GM18519 (cell line): Measurements from ENCODE around the gene TRIM31.

Experiments
- ATAC-seq: cut with Tn5 transposase; IDR thresholded peaks from one replicate; pipeline ENCODE4 v1.9.1; 2021; ENCODE audit warnings: mild to moderate bottlenecking, moderate library complexity; ENCODE audit not compliant: unreplicated experiment, low FRiP score

The TRIM31 gene

DNA sequence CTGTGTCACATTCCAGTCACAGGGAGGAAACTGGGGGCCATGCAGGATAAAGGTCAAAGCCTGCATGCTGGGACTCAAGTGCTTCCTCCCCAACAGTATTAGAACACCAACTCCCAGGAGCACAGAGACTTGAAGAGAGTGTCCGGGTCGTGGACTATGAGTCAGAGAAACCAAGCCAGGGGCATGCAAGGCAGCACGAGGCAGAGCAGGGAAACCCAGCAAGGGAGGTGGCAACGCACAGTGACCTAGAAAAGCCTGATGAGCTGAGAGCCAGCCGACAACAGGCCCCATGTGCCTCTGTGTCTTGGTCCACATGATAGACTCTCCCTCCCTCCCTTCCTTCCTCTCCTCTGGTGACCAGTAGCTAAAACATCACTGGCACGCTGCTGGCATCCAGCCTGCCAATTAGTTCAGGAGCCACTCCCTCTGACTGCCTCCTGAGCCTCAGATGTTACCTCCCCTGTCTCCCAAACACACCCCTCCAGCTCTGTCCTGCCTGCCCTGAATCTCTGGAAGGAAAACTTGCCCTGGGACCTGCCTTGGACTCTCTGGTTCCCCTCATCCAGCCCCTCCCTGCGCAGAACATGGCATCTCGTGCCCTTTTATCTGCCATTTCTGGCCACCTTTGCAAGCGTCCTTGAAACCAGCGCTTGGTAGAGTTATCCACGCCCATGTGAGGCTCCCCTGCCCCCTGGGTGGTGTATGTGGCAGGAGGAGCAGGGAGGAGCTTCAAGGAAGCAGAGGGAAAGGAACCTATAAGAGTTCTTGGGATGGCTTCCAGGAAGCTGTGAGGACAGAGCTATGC lies 21.1 kb downstream of the TRIM31 start:
- ATAC-seq: no peak

DNA sequence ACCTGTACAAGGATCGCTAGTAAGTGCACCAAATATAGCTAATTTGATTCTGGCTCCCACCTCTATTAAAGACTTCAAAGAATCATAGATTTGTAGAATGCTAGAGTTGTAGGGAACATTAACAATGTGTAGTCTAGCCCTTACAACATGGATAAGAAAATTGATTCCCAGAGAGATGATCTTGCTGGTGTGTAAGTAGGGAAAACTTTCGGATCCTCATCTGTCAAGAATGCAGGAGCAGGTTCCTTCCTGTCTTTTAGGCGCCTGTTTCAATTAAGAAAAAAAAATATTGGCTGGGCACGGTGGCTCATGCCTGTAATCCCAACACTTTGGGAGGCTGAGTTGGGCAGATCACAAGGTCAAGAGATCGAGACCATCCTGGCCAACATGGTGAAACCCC lies 25.0 kb downstream of the TRIM31 start:
- no peak for ATAC-seq

DNA sequence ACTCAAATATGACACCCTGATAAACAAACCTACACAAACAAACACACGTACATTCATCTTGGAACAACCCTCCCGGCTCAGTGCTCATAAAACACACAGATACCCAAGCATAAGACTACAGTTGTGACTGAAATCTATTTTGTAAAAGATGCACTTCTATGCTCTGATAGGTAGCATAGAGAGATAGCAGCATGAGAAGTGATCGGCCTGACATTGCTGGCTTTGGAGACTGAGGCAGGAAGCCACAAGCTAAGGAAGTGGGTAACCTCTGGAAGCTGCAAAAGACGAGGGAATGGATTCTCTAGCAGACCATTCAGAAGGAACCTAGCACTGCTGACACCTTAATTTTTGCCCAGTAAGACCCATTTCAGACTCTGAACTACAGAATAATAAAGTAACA lies 35.7 kb downstream of the TRIM31 start:
- ATAC-seq: no peak

DNA sequence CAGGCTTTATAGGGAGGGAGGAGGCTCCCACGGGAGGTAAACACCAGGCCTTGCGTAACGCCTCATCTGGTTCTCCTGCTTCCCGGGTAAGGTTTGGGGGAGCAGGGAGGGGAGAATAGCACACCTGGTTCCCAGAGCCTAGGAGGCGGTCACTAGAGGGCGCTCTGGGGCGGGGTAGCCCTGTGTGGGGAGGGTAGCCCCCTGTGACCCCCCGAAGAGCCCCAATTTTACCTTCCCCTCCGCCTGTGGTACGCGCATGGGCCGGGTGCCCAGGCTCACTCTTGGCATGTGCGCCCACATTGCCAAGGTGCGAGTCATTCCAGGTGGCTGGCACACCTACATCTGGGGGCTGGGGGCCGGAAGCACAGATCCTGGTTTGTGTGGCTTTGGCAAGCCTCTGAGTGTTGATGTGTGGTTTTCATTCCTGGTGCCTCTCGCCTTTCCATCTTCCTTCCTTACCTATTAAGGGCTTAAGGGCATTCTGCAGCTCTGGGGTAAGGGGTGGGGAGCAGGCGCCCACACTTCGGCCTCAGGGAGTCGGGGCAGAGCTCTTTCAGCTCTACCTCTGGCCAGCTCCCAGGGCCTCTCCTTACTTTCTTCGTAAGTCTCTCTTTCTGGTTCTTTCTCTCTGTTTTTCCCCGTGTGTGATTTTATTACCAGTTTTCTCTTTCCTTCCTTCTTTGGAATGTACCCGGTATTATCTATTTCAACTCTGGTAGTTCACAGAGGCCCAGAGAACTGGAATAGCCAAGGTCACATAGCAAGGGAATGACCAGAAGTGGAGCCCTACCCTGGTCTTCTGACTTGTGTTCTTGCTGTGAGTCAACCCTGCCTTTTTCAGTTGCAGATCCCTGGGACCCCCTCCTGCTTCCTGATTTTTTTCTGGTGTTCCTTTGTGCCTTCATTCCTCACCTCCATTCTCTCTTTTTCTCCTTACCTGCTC lies 36.8 kb downstream of the TRIM31 start:
- no peak for ATAC-seq

DNA sequence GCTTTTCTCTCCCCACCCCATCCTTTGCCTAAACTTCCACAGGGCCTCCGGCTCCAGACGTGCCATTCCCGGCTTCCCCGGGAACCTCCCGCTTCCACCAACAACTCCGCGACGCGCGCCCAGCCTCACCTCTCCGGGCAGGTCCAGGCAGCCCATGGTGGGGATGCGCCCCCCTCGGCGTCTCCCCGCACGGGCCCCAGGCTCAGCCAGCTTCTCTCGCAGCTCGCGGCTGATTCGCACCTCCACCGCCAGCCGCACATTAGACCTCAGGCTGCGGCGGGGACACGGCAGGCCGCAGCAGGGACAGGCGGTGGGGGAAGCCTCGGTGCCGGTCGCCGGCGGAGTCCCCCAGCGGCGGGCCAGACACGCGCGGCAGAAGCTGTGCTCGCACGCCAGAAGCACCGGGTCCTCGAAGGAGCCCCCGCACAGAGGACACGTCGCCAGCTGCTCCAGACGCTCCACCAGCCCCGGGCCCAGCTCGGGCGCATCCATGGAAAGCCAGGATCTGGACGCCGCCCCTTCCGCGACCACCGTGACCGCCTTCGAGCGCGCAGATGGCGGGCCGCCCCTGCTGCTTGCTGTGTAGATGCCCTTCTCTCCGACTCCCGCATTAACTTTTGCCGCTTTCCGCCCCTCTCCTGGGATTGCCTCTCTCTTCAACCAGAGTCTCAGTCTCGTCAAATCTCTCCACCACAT lies 37.6 kb downstream of the TRIM31 start, which contains the start of gene RNF39:
TSS of gene RNF39 (minus strand) at position 676 of the 696 bp plus-strand sequence. CDS start at position 492, 184 bp downstream.
- ATAC-seq: no peak

DNA sequence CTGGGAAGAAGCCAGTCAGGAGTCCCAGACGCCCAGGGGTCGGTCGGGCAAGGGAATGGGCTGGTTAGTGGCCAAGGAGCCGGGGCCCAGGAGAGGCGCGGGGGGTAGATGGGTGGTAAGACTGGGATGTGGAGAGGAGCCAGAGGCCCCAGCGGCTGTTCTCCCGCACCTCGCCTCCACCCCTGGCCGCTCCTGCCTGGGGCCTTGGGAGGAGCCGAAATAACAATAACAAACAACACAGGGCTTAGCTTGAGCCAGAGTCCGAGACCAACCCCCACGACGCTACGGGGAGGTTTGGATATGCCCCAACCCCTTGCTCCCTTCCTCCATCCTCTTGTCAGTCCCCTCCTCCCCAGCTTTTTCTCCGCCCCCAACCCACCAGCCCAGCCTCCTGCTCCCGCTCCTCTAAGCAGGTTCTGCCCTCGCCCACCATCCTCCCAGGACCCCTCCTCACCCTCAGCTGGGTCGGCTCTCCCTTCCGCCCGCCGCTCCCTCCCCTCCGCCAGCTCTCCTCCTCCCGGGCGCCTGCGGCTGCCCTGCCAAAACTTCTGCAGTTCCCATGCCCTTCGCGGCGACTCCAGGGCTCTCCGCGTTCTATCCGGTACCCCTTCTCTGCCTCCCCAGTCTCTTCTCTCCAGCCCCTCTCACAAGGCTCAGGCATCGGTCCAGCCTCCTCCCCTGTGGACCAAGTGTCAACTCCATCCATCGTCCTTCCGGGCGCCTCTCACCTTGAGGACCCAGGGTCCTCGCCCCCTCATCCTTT lies 38.4 kb downstream of the TRIM31 start:
- ATAC-seq: no peak

DNA sequence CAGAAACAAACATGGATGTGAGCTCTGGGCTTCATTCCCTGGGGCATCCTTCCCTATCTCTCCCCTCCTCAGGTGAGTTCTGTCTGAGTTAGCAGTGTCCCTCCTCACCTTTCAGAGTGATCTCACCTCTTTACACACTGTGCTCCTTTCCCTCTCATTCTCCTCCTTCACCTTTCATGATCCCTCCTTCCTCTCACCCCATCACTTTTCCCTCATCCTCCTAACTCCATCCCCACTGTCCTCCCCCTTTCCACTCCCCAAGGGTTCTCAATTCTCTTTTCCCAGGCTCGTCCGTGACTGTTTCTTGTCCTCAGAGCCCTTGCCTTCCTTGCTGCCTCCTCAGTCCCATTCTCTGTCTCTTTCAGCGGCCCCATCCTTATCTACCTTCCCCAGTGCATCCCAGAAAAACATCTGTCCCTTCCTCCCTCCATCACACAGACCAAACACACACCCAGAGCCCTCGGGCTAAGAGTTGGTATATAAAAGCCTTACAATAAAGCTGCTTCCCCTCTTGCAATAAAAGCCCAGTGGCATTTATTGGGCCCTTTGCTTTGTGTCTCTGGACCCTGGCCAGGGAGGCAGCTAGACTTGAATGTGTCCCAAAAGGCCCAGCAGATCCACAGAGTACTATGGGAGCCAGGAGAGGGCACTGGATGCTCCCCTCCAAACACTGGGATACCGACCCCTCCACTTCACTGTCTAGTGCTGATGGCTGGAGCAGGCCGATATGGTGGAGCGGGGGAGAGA lies 39.2 kb downstream of the TRIM31 start:
- no peak for ATAC-seq

DNA sequence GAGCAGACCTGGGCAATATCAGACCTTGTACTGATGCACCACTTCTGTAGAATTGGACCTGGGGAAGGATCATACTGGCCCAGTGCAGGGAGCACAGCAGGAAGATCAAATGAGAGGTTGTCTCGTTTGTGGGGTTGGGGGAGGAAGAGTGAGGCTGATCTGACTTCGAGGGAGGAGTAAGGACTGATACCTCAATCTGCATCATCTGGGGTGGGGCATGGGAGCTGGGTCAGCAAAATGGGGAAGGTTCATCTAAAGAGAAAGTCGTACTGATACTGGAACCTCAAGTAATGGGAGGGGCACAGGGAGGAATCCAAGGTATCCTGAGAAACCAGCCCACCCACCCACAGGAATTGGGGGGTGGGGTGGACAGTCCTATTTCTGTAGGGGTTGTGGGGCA lies 41.0 kb downstream of the TRIM31 start:
- ATAC-seq: no peak

DNA sequence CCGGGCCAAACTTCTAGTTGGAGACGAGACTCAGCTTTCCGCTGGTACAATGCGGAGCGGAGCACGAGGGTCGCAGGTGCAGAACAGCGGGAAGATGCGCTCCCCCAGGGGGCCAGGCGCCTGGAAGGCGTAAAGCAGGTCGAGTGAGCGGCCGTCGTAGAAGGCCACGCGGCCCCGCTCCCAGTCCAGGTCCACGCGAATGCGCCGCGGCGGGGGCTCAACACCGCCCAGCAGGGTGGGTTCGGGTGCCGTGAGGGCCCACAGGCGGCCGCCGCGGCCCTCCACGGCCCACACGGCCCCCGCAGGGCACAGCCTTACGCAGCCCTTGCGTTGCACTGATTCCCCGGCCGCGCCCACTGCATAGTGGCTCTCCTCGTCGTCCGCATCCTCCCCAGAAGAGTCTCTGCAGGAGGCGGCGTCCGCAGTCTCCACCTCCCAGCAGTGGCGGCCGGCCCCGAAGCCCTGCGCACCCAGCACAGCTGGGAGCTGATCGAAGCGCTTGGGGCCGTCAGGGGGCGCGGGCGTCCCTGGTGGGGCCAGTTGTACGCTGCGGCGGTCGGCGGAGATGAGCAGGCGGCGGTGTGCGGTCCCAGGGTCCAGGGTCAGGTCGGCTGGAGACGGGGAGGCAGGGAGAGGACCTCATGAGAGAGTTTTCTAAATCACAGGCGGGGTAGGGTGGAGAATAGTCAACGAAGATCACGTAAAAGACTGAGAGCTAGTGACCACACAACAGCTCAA lies 41.6 kb downstream of the TRIM31 start:
- no peak for ATAC-seq

DNA sequence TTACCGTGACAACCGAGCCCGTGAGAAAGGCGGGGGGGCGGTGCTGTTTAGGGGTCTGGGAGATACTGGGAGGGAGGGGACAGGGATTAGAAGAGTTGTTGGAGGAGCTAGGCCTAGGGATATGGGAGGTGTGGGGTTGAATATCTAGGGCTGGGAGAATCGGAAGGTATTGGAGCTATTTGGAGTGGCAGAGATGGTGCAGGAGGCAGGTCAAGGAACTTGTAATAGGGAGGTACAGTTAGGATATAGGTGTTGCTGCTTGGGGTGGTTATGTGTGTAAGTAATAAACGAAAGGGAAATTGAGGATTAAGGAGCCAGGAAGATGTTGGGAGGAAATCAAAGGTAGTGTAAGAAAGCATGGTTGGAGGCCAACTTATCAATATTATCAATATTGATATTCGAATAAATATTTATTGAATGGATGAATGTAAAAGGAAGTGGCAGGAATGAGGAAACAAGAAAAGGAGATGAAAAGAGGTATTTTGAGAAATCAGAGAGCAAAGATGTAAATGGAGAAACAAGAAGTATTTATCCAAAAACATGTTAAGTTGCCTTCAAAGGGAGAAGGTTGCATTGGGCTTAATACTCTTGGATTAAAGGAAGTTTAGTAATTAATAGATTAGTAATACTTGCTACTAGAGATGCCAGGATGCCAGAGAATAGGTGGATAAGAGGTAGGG lies 45.3 kb downstream of the TRIM31 start:
- no peak for ATAC-seq

DNA sequence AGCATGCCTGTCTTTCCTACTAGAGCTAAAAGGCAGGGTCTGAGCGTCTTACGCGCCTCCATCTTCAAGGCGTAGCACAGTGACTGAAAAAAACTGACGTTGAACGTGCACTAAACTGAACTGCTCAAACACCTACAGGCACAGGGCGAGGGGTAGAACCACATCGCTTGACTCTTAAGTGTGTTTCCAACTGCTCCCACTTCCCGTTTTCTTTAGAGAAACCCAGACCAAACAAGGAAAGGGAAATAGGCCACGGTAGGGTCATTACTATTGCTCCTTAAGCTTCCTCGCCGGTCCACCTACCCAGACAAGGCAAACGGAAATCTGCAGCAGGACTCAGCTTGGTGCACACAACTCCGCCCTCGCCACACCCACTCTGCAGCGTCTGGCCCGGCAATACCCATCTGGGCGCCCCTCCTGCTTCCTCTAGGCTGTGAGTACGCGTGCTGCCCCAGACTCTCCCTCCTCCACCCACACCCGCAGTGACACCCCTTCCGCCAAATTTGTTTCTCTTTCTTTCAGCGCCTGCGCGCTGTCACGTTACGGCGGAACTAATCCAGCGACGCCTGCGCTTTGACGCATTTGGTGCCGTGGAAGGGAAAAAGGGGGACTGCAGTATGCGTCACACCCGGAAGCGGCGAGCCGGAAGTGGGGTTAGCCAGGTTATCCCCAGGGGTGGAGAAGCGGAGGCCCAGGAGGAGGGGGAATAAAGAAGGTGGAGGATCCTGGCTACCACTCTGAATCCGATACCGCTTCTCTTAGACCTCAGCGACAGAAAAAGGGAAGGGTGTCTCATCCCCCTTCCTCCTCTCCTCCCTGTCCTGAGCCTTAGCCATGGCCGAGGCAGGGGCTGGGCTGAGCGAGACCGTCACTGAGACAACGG lies 46.1 kb downstream of the TRIM31 start, which contains the start of gene PPP1R11:
TSS of gene PPP1R11 (plus strand) at position 622 of the 883 bp plus-strand sequence. CDS start at position 835, 213 bp downstream.
- ATAC-seq: peak; percentile 78

DNA sequence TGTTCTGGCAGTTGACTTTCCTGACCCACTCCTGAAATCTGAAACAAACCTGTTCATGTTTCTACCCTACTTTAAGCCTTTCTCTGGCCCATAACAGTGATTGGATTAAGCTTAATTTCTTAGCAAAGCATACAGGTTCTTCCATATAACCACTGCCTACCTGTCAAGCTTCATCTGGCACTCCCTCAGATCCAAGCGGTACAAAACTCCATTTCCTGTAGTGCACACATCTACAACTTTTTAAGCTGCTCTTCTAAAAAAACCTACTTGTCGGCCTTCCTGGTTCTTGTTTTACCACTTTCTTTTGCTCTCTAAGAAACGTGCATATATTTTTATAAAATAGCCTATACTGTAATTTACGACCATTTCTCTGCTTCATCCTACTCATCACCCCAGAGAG lies 46.8 kb downstream of the TRIM31 start:
- ATAC-seq: no peak

DNA sequence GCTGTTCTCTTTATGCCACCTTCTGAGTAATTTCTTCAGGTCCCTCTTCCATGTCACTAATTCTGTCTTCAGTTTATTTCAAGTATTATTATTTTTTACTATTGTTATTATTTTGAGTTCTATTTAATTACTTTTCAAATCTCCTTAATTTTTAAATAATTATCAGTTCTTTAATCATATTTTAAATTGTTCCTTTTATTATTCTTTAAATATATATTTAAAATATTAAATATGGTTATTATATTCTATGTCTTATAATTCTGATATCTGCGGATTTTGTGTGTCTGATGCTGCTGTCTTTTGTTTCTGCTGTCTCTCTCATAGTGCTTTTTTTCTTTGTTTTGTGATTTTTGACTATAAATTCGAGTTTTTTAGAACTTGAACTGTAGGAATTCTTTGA lies 49.6 kb downstream of the TRIM31 start:
- no peak for ATAC-seq

DNA sequence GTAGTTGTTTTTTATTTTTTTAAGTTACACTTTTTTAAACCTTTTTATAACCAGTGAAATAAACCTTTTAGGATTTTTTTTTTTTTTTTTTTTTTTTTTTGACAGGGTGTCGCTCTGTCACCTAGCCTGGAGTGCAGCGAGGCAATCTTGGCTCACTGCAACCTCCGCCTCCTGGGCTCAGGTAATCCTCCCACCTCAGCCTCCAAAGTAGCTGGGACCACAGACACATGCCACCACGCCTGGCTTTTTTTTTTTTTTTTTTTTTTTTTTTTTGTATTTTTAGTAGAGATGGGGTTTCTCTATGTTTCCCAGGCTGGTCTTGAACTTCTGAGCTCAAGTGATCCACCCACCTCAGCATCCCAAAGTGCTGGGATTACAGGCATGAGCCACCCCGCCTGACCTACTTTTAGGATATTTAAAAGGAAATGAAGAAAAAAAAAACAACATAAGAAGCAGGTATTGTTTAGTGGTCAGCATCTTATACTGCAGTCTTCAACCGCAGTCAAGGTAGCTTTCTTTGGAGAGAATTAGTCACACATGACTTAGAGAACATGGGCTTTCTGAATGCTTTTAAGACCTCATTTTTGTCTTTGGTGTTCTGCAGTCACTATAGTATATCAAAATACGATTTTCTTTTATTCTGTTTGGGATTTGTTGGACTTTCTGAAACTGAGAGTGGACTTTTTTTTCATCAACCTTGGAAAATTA lies 50.3 kb downstream of the TRIM31 start:
- ATAC-seq: no peak

DNA sequence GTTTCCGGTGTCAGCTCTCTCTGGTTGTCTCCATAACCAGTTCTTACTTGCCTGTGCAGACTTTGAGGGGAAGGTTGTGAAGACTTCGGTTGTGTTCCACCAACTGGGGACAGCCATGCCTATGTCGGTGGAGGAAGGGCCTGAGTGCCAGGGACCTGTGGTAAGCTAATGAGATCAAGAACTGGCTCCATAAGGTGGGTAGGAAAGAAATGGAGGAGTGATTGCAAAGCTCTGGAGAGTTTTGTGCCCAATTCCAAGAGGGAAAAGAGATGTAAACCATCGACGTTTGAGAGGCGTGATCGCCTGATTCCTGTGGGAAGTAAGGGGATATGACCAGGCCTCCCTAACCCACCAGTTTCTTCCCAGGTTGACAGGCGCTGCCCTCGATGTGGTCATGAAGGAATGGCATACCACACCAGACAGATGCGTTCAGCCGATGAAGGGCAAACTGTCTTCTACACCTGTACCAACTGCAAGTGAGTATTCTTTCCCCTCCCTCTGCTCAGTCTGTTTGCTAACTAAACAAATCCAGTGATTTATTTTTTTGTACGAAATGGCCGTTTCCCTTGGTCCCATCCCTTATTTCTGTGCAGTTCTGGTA lies 50.9 kb downstream of the TRIM31 start:
- ATAC-seq: no peak
